PC-9 (cell line): Measurements from ENCODE around the gene MAST2. TPM values are rescaled to one million over a fixed set of nuclear protein-coding genes. Genes with fewer than 3 reads are reported as not detected.

ENCODE experiments used
- BruUV-seq: library from RNA; stranded (reverse); fragments of 400-500 nt; replicated peaks from 2 replicates; lab custom pipeline; 2021; lab: Mats Ljungman, UMichigan
- CTCF ChIA-PET: fragments of 300-600 bp; sonication (Branson Sonifier 250); formaldehyde crosslinking; loops from one replicate; lab custom pipeline; 2022; ENCODE audit warnings: antibody characterized with exemption; lab: Charles Lee
- POLR2A ChIA-PET: fragments of 300-600 bp; sonication (Branson Sonifier 250); formaldehyde crosslinking; loops from one replicate; lab custom pipeline; 2022; ENCODE audit warnings: antibody characterized with exemption; ENCODE audit not compliant: unreplicated experiment; lab: Charles Lee
- DNase-seq, 2 experiments: peaks; one replicate each; pipeline versions ENCODE4 v3.0.0 to v3.0.0-alpha.2; 2015 to 2022; ENCODE audit warnings: mixed read lengths in 1 of 2
- H2AFZ ChIP-seq: fragments of 200-600 bp; sonication (generic); 2 replicates; pipeline ENCODE4 v1.8.1; 2017; ENCODE audit warnings: antibody characterized with exemption
- H3F3A ChIP-seq: fragments of 200-600 bp; sonication (generic); 2 replicates; pipeline ENCODE4 v1.8.1; 2017; ENCODE audit warnings: antibody characterized with exemption, mild to moderate bottlenecking, low read depth; ENCODE audit not compliant: insufficient read depth
- H3K27ac ChIP-seq: fragments of 200-600 bp; sonication (generic); 2 replicates; pipeline ENCODE4 v1.6.1; 2016; ENCODE audit warnings: mixed run types
- H3K27me3 ChIP-seq: fragments of 200-600 bp; sonication (generic); 2 replicates; pipeline ENCODE4 v1.6.1; 2016; ENCODE audit warnings: low read depth, mixed run types; ENCODE audit not compliant: insufficient read depth
- H3K36me3 ChIP-seq: fragments of 200-600 bp; sonication (generic); 2 replicates; pipeline ENCODE4 v1.6.1; 2016; ENCODE audit warnings: low read depth, mixed run types
- H3K4me1 ChIP-seq: fragments of 200-600 bp; sonication (generic); replicated peaks from 2 replicates; pipeline ENCODE4 v1.6.1; 2016; ENCODE audit warnings: mixed run types; ENCODE audit not compliant: insufficient read depth
- H3K4me2 ChIP-seq: fragments of 200-600 bp; sonication (generic); 2 replicates; pipeline ENCODE4 v1.6.1; 2017; ENCODE audit warnings: mixed run types
- H3K4me3 ChIP-seq: fragments of 200-600 bp; sonication (generic); 2 replicates; pipeline ENCODE4 v1.6.1; 2016; ENCODE audit warnings: mixed run types
- H3K79me2 ChIP-seq: fragments of 200-600 bp; sonication (generic); 2 replicates; pipeline ENCODE4 v1.6.1; 2017; ENCODE audit warnings: low read depth, mixed run types
- H3K9me2 ChIP-seq: fragments of 200-600 bp; sonication (generic); 2 replicates; pipeline ENCODE4 v1.8.1; 2017; ENCODE audit warnings: mild to moderate bottlenecking; ENCODE audit not compliant: insufficient read depth
- H3K9me3 ChIP-seq: fragments of 200-600 bp; sonication (generic); 2 replicates; pipeline ENCODE4 v1.8.1; 2016; ENCODE audit warnings: low read depth; ENCODE audit not compliant: insufficient read depth
- H4K20me1 ChIP-seq: fragments of 200-600 bp; sonication (generic); 2 replicates; pipeline ENCODE4 v1.8.1; 2017; ENCODE audit not compliant: insufficient read depth
- EZH2 ChIP-seq: fragments of 200-600 bp; sonication (generic); IDR thresholded peaks from 2 replicates; pipeline ENCODE4 v1.8.0; 2017; ENCODE audit warnings: antibody characterized with exemption, low read depth
- intact Hi-C: fragments of 100-400 bp; cut with micrococcal nuclease; formaldehyde crosslinking; loops from one replicate; pipeline ENCODE4 v1.10.0; 2022; ENCODE audit not compliant: unreplicated experiment
- total RNA-seq: library from RNA; stranded (reverse); gene quantifications from 2 replicates; pipeline ENCODE4 v1.2.3, GENCODE V29; 2021
- TF ChIP-seq, protein P1 (sequence below): fragments of 200-600 bp; sonication (generic); conservative IDR thresholded peaks from 2 replicates; pipeline ENCODE4 v1.6.1; 2017; ENCODE audit warnings: mixed run types, antibody characterized with exemption, mild to moderate bottlenecking, moderate library complexity

Gene MAST2
- total RNA-seq, 1 experiment from 2014 or later: 58.8 TPM

DNA sequence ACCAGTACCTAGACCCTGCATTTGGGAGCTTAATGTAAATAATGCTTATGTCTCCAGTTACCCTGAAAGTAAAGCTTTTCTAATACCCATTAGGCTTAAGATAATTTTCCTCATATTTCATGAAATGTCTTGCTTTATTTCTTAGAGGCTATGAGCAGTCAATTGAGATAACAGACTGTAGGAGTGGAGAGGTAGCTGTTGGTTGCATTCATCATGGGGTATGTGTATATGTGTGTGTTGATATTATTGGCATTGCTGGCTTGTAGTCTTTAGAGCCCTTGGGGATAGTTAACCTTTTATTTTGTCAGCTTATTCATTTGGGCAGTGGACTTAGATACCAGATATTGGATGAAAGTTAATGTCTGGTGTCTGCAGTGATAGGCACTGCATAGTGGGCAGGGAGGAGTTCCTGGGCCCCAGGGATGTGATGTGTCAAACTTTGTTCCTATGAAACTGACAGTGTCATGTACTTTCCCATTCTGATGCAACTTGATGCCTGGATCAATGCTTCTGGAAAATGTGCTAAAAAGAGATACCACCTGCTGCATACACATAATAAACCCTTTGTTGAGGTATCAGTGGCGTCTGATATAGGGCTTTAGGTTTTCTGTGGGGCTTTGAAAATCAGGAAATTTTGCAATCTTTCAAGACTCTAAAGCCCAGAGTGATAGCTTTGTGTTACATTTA lies 83.9 kb downstream of the MAST2 start:
- H3K36me3 ChIP-seq: 0 out of 2 replicates have a peak, but pooled peaks cover 3% of the 10 kb centered on the region
- BruUV-seq: no TSS peak
- no peaks in the 10 kb centered on the region for H3K27me3 ChIP-seq
- H3K79me2 ChIP-seq: no peaks in the 10 kb centered on the region
- H3K4me2 ChIP-seq: no peak overlapping the region
- no peak overlapping the region for H3K4me3 ChIP-seq
- POLR2A ChIA-PET: no interaction called here
- H3F3A ChIP-seq: peaks cover 5% of the 10 kb centered on the region
- no peak overlapping the region for H2AFZ ChIP-seq
- intact Hi-C loops: no loop called here
- no peak for DNase-seq
- 0 out of 2 replicates have a peak, but pooled peaks cover 4% of the 10 kb centered on the region for H3K9me3 ChIP-seq
- no peaks in the 10 kb centered on the region for H3K9me2 ChIP-seq
- no peak for TF ChIP-seq EZH2
- TF ChIP-seq, protein P1, sequence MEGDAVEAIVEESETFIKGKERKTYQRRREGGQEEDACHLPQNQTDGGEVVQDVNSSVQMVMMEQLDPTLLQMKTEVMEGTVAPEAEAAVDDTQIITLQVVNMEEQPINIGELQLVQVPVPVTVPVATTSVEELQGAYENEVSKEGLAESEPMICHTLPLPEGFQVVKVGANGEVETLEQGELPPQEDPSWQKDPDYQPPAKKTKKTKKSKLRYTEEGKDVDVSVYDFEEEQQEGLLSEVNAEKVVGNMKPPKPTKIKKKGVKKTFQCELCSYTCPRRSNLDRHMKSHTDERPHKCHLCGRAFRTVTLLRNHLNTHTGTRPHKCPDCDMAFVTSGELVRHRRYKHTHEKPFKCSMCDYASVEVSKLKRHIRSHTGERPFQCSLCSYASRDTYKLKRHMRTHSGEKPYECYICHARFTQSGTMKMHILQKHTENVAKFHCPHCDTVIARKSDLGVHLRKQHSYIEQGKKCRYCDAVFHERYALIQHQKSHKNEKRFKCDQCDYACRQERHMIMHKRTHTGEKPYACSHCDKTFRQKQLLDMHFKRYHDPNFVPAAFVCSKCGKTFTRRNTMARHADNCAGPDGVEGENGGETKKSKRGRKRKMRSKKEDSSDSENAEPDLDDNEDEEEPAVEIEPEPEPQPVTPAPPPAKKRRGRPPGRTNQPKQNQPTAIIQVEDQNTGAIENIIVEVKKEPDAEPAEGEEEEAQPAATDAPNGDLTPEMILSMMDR: no peak
- no peaks in the 10 kb centered on the region for H4K20me1 ChIP-seq
- CTCF ChIA-PET: no interaction called here
- peaks cover 4% of the 10 kb centered on the region; the same call in 1 of the 2 replicates for H3K4me1 ChIP-seq
- no peak overlapping the region for H3K27ac ChIP-seq

GRCh38 chr1:45890078-45890477 lies 86.7 kb downstream of the MAST2 start:
- ChIA-PET CTCF (no interaction called here), POLR2A (no interaction called here)
- H3K27me3 ChIP-seq: no peaks in the 10 kb centered on the region
- H4K20me1 ChIP-seq: no peaks in the 10 kb centered on the region
- no peaks in the 10 kb centered on the region for H3K9me2 ChIP-seq
- intact Hi-C loops: no loop called here
- no peak overlapping the region for H3K4me2 ChIP-seq
- DNase-seq: no peak
- no peaks in the 10 kb centered on the region for H3K36me3 ChIP-seq
- no TSS peak for BruUV-seq
- H3K9me3 ChIP-seq: 0 out of 2 replicates have a peak, but pooled peaks cover 4% of the 10 kb centered on the region
- H3K79me2 ChIP-seq: no peaks in the 10 kb centered on the region
- H2AFZ ChIP-seq: no peak overlapping the region
- no peak overlapping the region for H3K4me3 ChIP-seq
- TF ChIP-seq, protein P1: no peak
- no peak for TF ChIP-seq EZH2
- no peaks in the 10 kb centered on the region; the same call in 1 of the 2 replicates for H3F3A ChIP-seq
- 0 out of 2 replicates have a peak, but pooled peaks cover 9% of the 10 kb centered on the region for H3K4me1 ChIP-seq
- no peak overlapping the region for H3K27ac ChIP-seq

- BruUV-seq: no TSS peak
- TF ChIP-seq, protein P1: no peak
- no peak for TF ChIP-seq EZH2
- ChIA-PET CTCF (interaction anchor here (0.7 kb wide), 1 partner anchor 9 kb away, joined by 3 read pairs; no protein-coding TSS in a partner anchor), POLR2A (interaction anchor here (0.6 to 0.7 kb wide), 2 partner anchors 241 to 340 kb away, joined by 3 to 9 read pairs; partner anchors contain the start of gene PIK3R3)
- Histone ChIP-seq H3K27me3 (no peaks in the 10 kb centered on the region), H3K27ac (no peak overlapping the region), H3F3A (no peaks in the 10 kb centered on the region; the same call in 1 of the 2 replicates), H3K4me2 (no peak overlapping the region), H3K4me3 (no peak overlapping the region), H3K36me3 (no peaks in the 10 kb centered on the region), H2AFZ (no peak overlapping the region), H3K9me2 (no peaks in the 10 kb centered on the region), H4K20me1 (no peaks in the 10 kb centered on the region), H3K9me3 (0 out of 2 replicates have a peak, but pooled peaks cover 4% of the 10 kb centered on the region), H3K79me2 (no peaks in the 10 kb centered on the region), H3K4me1 (0 out of 2 replicates have a peak, but pooled peaks cover 9% of the 10 kb centered on the region)
- DNase-seq: no peak
- intact Hi-C loops: no loop called here
Measured at GRCh38 chr1:45891087-45891486, 87.7 kb downstream of the MAST2 start.
